ENCODE results near the gene MAOA. TPM values are rescaled to one million over a fixed set of nuclear protein-coding genes. Genes with fewer than 3 reads are reported as not detected.
A peak's percentile ranks its signal among the peaks of the same experiment; 100 is the strongest.
"Not testable (repeated sequence)": the region's sequence is repeated elsewhere in the genome, so short reads cannot be mapped to it uniquely, and the experiment has no call there.

MAOA gene
- total RNA-seq, result 149 and 161 TPM in 2 replicates

DNA sequence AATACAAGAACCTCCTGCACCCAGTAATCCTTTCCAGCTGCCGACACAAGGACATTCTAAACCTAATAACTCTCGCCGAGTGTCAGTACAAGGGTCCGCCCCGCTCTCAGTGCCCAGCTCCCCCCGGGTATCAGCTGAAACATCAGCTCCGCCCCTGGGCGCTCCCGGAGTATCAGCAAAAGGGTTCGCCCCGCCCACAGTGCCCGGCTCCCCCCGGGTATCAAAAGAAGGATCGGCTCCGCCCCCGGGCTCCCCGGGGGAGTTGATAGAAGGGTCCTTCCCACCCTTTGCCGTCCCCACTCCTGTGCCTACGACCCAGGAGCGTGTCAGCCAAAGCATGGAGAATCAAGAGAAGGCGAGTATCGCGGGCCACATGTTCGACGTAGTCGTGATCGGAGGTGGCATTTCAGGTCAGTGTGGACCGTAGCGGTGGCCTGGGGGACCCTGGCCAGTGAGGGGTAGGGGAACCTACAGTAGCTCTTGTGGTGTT is at the start of gene MAOA:
Gene MAOA, plus strand, starts transcription at position 295 of the 490 bp plus-strand sequence. Its CDS starts 43 bp downstream, at position 338.
- peak; percentile 60 for DNase-seq

DNA sequence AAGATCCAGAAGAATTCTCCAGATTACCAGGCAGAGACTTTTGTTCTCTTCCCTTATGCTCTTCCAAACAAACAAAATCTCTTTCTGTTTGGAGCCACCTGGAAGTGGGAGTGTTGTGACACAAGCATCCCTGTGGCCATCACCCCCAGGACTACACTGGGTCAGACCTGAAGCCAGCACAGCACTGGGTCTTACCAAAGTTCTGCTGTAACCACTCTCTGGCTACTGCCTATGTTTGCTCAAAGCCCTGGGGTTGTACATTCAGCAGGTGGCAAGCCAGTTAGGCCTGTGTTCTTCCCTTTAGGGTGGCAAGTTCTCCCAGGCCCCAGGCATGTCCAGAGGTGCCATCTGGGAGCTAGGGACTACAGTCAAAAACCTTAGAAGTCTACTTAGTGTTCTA is 43.7 kb upstream of the MAOA start:
- DNase-seq, result no peak

DNA sequence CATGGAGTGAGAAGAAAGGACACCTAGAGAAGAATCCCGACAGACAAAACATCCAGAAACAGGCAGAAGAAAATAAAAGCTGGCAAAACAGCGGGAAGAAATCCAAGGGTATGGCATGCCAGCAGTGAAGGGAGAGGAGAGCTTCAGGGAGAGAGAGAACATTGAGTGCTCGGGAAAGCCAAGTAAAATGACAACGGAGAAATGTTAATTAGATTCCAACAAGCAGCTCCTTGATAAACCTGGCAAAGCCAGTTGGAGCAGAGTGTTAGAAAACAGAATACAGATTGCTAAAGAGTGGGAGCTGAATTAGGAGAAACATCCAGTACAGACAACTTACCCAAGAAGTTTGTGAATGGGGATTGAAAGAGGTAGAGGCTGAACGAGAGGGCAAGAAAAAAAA is 40.4 kb upstream of the MAOA start:
- DNase-seq, result no peak

DNA sequence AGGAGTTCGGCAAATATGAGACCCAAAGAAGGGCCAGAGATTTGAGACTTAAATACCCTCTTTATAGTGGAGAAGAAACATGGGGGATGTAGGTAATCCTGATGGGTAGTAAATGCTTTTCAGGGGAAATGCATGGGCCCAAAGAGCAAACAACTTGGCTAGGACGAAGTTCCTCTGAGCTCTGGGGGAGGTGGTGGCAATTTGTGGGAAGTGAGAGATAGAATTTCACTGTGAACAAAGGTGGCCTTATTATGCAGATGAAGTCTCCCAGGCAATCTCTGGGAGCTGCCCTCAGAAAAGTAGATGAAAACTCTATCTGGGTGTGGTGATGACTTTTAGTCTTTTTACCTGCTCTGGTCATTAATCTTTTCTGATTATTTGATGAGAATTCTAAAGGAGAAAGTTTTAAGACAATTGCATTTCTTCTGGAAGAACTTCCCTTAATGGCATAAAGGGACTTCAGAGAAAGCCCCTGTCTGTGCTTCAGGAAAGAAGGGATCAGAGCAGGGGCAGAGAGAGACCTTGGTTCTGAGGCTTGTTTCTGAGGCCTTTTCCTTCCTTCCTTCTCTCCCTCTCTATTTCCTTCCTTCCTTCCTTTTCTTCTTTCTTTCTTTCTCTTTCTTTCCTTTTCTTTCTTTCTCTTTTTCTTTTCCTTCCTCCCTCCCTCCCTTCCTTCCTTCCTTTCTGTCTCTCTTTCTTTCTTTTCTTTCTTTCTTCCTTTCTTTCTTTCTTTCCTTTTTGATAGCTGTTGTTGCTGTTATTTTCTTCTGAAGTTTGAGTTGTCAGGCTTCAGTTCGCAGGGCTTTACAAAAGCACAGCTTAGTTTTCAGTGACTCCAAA is 37.5 kb upstream of the MAOA start:
- no peak for DNase-seq

DNA sequence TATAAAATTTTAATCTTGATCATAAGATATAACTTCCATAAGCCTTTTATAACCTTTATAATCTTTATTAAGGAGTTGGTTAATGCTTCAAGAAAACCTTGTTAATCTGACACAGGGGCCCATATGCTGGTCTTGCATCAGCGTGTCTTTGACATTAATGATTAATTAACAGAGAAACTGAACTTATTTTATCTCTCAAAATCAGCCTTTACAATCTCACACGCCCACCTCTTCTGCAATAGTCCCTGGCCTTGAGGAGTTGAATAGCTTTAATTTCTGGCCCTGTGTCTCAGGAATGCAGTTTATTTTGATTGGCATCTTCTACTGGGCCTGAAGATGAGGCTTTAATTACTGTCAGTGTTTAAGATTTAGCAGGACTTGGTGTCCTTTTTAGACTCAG is 36.2 kb upstream of the MAOA start:
- not testable (repeated sequence) for DNase-seq

DNA sequence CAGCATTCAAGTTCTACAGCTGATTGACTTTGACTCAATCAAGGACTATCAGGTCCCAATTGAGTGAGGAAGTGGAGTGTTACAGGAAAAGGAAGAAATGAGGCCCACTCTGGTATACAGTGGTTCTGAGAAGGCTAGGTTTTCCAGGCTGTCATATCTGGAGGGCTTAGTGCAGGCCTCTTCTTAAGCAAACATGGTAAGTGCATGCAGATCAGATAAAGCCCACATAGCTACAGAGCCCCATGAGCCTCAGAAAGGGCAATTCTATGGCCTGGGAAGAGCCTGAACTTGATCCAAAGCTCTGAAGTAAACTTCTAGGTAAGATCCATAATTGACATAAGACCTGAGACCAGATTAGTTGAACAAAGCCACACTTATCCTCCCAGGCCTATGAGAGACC is 29.0 kb upstream of the MAOA start:
- no peak for DNase-seq

DNA sequence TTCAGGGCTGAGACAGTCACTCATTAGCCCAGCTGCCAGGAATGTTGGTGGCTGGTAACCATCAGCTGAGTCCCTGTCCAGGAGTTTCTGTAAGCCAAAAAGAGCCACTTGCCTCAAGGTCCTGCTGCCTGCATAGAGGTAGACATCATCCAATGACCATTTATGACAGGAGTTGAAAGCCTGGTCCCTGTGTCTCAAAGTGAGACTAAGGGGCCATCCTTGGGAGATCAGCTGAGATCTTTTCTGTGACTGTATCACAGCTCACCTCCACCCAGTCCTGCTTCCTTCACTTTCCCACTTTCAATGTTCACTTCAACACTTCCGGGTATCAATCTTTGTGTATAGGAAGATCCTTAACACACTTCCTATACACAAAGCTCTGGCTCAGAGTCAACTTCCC is 28.4 kb upstream of the MAOA start:
- DNase-seq, result no peak

DNA sequence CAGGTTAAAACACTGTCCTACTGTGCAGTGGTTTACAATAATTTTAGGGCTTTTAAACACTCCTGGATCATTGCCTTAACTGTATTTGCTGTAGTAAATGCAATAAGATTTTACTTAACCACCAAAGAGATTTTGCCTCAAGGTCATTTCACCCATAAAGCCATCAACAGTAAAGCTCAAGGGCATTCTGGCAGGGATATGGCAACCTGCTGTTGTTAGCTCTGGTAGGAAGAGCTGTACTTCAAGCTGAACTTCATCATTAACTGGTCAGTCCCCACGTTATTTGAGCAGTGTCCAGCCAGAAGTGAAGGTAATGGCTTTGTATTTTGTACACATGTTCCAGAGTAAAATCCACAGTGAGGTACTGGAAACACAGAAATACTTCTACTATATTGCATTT is 26.9 kb upstream of the MAOA start:
- DNase-seq, result no peak

DNA sequence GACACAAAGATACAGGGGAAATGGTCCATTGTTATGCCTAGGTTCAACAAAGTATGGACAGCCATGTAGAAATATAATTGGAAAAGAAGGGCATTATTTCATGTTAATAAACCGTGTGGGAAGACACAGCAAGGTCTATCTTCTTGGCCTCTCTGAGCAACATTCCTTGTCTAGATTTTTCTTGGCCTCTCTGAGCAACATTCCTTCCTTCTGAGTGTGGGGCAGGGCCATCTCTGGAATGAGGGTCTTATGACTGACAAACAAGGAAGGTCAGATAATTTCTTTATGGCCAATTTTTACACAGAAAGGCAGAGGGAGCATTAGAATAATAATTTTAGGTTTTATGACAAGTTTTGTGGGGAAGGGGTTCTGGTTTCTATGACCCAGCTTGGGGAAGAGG is 24.3 kb upstream of the MAOA start:
- no peak for DNase-seq

DNA sequence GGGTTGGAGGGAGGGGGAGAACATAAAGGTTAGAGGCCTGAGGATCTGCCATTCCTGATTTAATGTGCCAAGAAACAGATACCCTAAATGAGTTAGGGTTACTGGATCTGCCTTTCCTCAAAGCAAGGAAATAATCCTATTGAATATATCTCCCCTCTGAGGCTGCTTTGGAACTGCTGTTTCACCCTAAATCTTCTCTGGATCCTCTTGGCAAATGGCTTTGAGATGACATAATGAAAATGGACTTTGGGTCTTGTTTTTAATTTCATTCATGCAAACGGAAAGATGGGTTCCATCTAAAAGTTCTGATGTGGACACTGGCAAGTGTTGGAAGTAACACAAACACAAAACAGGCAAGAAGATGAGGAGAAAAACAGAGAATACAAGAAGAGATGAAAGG is 23.0 kb upstream of the MAOA start:
- no peak for DNase-seq

DNA sequence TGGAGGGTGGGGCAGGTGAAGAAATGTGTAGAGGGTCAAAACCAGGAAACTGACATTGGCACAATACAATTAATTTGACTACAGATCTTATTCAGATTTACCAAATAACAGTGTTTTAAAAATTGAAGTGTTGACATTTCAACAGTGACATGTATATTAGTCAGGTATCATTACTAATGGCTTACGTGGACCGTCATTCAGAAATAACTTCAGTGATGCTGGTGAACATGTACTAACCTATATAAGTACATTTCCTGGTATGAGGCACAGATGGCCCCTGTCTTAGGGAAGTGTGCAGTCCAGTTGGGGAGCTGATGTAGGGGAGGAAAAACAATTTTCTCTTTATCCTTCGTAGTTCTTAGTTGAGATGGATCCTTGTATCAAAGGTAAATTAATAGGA is 22.3 kb upstream of the MAOA start:
- no peak for DNase-seq

DNA sequence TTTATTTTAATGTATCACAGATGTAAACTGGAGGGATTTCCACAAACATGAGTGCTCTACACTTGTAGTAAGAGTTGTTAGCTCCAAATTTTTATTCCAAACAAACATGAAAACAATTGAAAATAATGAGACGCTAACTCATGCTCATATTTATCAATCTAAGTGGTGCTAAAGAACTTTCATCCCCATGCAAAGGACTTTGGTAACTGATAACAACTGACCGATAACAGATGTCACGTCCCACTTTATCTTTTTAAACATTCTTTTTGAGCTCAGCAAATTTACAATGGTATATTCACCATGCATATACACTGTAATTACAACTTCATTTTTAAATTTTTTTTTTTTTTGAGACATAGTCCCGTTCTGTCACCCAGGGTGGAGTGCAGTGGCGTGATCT is 15.6 kb upstream of the MAOA start:
- no peak for DNase-seq

DNA sequence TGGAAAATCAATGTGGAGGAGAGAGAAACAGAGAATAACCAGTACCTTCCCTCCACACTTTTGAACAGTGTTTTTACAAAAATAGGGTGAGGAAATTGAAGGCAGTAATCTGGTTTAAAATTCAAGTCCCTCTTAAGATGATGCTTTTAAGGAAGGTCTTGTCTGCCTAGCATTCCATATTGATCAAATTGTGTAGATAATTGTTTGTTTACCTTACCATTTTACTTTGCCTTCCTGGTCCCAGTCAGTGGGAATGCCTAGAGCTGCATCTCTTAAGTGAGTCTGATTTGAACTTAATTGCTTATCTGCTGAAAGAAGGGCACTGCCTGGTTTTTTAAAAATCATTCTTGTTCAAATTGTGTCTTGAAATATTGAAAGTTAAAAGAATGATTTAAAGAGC is 14.4 kb upstream of the MAOA start:
- no peak for DNase-seq

DNA sequence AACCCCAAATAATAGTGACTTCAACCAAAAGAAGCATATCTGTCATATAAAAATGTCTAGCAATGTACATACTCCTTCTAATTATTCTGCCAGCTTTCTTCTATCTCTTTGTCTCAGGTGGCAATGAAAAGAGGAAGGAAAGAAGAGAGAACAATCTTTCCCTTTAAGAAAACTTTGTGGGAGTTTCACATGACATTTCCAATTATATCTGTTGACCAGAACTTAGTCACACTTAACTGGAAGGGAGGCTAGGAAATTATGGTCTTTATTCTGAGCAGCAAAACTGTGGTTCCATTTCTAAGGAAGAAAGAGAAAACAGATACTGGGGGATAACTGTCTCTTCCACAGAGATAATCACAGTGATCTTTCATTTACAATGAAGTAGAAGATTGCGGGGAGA is 12.9 kb upstream of the MAOA start:
- DNase-seq, result no peak

DNA sequence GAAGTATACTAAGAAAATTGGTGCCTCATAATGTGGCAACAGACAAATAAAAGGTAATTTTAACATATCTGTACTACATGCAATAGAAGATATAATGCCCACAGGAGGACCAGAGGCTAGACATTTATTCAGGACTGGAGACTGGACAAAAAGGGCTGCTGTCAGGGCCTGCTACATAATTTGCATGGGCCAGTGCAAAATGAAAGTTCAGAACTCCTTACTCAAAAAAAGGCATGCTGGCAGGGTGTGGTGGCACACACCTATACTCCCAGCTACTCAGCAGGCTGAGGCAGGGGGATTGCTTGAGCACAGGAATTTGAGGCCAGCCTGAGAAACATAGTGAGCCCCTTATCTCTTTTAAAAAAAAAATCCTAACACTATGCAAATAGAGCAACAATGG is 12.4 kb upstream of the MAOA start:
- DNase-seq, result no peak

DNA sequence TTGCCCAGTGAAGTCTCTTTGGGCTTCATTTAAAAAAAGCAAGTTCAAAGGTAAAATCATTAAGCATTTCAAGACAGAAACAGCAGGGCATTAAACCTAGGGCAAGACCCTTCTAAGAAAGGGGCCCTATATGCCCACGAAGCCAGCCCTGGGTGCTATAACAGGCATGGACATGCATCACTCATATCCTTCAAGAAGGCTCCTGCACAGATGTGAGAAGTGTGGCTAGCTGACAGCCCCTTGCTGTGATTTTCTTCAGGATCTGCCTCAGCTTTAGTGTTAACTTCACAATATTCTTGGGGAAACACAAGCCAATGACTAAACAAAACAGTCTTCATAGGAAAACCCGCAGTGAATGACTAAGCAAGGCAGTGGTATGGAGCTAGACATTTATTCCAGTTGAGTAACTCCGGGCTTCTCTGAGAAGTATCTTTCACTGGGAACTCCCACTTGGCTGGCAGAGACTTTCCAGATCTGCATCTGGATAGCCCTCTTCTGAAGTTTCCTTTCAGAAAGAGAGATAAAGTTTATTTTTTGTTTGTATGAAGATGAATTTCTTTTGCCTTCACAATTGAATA is 11.9 kb upstream of the MAOA start:
- DNase-seq, result no peak

DNA sequence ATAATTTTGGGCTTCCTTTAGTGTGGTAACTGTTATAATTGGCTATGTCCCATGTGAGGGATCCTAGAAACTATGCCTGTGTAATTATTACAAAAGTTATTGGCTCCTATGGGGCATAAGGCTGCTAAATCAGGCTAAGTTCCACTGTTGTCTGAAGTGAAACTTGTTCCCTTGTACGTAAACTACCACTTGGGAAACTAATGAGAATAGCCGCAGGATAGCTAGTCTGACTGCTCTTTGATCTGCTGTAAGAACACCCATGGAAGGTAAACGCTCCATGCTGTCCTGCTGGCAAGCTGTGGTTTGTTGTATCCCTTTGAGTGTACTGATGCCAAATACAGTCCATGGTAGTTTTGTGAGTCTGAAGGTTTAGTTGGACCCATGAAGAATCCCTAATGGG is 9.3 kb upstream of the MAOA start:
- DNase-seq, result no peak

DNA sequence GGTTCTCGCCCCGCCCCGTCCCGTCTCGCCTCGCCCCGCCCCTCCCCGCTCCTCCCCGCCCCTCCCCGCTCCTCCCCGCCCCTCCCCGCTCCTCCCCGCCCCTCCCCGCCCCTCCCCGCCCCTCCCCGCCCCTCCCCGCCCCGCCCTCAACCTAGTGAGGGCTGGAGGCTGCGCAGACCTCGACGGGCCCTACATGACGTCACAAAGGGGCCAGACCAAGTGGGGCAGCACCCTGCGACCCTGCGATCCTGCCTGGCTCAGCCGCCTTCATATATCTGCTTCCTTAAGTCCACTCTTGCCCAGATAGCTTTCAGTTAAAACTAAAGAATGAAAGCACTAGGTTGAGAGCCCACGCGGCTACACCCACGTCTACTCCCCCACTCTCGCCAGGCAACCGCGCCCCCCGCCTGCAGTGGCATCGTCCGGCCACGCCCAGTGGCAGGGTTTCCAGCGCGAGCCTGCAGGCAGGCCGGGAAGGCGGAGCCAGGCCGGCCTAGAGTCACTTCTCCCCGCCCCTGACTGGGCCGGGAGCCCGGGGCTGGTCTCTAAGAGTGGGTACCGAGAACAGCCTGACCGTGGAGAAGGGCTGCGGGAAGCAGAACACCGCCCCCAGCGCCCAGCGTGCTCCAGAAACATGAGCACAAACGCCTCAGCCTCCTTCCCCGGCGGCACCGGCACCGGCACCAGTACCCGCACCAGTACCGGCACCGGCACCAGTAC is 1.5 kb upstream of the MAOA start:
- peak; percentile 93 for DNase-seq

DNA sequence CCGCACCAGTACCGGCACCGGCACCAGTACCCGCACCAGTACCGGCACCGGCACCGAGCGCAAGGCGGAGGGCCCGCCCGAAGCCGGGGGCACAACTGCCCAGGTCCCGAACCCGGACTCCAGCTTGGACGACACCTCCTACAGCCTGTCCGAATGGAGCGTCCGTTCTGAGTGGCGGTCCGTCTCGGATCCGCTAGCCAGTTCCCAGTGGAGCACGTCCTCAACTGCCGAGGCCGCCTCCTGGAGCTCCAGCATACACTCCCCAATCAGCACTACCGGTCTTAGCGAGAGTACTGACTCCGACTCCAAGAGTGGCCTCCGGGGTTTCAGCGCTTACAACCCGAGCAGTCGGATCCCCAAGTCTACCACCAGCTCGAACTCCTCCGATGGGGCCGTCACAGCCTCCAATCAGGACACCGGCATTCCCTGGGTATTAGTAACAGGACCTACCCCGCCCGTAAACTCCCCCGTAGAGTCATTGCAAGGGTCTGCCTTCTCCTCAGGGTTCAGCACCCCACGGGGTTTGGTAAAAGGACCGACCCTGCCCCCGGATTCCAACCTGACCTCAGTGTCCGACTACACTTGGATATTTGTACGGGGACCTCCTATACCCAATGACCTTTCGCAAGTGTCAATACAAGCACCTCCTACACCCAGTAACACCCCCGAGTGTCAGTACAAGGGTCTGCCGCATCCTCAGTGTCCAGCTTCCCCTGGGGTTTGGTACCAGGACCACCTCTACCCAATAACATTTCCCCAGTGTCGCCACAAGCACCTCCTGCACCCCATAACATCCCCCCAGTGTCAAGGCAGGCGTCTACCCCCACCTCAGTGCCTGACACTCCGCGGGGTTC is 721 bp upstream of the MAOA start:
- DNase-seq, result peak; percentile 53

DNA sequence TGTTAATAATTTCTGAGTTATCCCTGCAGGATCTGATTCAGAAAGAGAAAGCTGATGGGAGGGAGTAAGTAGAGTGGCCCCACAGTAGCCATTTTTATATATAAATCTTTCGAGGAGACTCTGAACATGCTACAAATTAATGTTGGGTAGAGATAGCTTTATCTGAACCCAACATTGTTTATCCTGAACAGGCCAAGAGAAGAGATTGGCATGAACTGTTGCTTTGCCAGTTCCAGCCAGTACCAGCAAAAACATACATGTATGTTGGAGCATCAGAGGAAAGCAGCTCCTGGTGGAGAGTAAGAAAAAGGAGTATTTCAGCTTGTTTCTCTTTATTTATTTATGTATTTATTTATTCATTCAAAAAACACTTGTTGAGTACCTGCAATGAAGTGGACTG is 1.6 kb downstream of the MAOA start:
- no peak for DNase-seq

DNA sequence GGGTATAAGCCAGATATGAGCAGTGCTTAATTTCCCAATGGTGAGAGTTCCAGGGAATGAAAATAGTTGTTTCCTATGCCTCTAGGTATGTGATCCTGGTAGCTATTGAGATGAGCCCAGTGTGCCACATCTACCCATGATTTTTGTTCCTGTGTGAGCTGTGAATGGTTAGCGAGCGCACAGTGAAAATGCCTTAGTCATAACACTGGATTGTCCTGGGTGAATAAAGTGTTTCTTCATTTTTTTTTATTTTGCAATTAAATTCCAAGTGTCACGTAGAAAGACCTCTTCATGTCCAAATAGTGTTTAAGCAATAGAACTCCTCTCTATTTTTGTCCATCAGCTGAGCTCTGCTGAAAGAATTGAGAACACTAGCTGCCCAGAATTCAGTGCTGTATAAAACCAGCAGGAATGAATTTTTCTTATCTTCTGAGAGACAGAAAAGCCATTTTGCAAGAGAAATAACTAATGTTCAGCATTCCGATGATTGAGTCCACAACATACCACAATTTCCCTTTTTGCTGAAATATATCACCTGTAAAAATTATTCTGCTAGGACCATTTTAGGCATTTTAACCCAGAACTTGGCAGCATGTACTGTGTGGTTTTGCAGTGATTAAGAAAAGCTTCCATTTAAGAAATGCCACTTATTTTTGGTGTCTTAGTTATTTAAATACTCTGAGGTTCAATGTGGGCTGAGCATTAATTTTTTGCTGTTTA is 5.6 kb downstream of the MAOA start:
- DNase-seq, result no peak

DNA sequence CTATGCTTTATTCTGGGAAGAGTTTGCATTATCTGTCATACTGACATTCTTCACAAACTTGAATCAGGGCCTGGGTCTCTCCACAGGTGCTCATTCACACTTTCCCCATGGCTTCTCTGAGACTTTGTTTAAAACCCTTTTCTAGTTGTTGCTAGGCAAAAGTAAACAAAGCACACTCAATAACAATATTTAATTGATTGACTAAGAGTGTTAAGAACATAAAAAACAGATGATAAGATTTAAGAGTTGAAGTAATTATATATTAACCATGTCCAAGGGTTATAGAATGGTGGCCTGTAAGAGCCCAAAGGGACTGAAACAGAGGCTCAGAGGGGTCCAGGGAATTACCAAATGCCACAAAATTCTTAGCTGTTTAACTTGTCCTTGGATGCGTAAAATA is 7.1 kb downstream of the MAOA start:
- DNase-seq, result no peak
